ENCODE results near the gene NR3C2. TPM values are rescaled to one million over a fixed set of nuclear protein-coding genes. Genes with fewer than 3 reads are reported as not detected.

Gene NR3C2
- polyA plus RNA-seq, 1 of the 3 experiments (the other 2 are of a cell fraction) = 0.02 TPM

DNA sequence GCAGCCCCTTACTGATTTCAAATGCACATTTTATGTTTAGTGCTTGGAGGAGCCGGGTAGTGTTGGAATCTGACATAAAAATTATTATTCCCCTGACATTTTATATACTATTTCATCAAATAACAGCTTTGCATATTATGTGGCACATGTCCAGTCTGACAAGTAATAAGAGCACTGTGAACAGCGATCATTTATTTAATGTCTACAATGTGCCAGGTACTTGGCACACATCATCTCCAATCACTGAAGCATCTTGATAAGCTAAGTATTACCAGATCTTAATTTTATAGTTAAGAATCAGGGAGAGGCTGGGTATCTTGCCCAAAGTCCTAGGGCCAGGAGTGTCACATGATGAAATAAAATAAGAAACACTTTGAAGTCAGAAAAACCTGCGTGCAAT, 197.2 kb downstream of the NR3C2 start:
- H3K4me3 ChIP-seq (ENCODE audit: low read depth in 2 of 2, low read length in 1 of 2) = no peak overlapping the region
- no peak overlapping the region for H2AFZ ChIP-seq (ENCODE audit: low read depth)
- no peak overlapping the region for H3K4me2 ChIP-seq
- WGBS (ENCODE audit: low lambda C conversion rate) = 41% methylated on average over 3 of the region's 3 CpGs
- ChIA-PET POLR2A (interaction anchor here (0.9 kb wide), 1 partner anchor 15 kb away, joined by 3 read pairs; no protein-coding TSS in a partner anchor), CTCF (interaction anchor here (1.4 to 1.7 kb wide), 2 partner anchors 9 to 11 kb away, joined by 3 to 4 read pairs; no protein-coding TSS in a partner anchor)
- H3K4me1 ChIP-seq (ENCODE audit: control insufficient read depth in 1 of 2, insufficient read depth in 2 of 2, low read depth in 1 of 2, low read length in 1 of 2) = no peaks in the 10 kb centered on the region; a peak in 1 of 4 replicates
- no peaks in the 10 kb centered on the region for H3K79me2 ChIP-seq (ENCODE audit: insufficient read depth)
- no peak overlapping the region for H3K27ac ChIP-seq (ENCODE audit: low read depth in 2 of 2, low read length in 1 of 2)
- no peaks in the 10 kb centered on the region for H3K9me2 ChIP-seq
- no peak for DNase-seq
- no peaks in the 10 kb centered on the region for H4K20me1 ChIP-seq (ENCODE audit: insufficient read depth)
- no peaks in the 10 kb centered on the region for H3K9me3 ChIP-seq
- H3K27me3 ChIP-seq (ENCODE audit: insufficient read depth) = no peaks in the 10 kb centered on the region
- H3K36me3 ChIP-seq (replicated peaks in 1 of 2; ENCODE audit: control insufficient read depth in 1 of 2, insufficient read depth in 2 of 2, low read length in 1 of 2) = no peaks in the 10 kb centered on the region
- TF ChIP-seq GATA2 (CRISPR knock-in tag; IDR thresholded peaks at IDR 0.05) (no peak), EZH2phosphoT487 (IDR thresholded peaks at IDR 0.05; ENCODE audit: borderline replicate concordance, low read depth) (no peak), RAD21 (IDR thresholded peaks at IDR 0.05; ENCODE audit: low read length) (no peak), CHD2 (IDR thresholded peaks at IDR 0.05; ENCODE audit: low read length, partially characterized antibody) (no peak), SMC3 (IDR thresholded peaks at IDR 0.05; ENCODE audit: low read depth, low read length) (no peak), MEF2A (IDR thresholded peaks at IDR 0.05; ENCODE audit: borderline replicate concordance, low read depth) (no peak), FOSL2 (IDR thresholded peaks at IDR 0.05; ENCODE audit: borderline replicate concordance, low read depth) (no peak), RFX5 (IDR thresholded peaks at IDR 0.05; ENCODE audit: low read length) (no peak), YY1 (IDR thresholded peaks at IDR 0.05; ENCODE audit: low read depth) (no peak), TAF1 (IDR thresholded peaks at IDR 0.05; ENCODE audit: borderline replicate concordance, low read depth, low read length) (no peak), NFIC (IDR thresholded peaks at IDR 0.05; ENCODE audit: borderline replicate concordance) (no peak)
- TF ChIP-seq, protein P1, sequence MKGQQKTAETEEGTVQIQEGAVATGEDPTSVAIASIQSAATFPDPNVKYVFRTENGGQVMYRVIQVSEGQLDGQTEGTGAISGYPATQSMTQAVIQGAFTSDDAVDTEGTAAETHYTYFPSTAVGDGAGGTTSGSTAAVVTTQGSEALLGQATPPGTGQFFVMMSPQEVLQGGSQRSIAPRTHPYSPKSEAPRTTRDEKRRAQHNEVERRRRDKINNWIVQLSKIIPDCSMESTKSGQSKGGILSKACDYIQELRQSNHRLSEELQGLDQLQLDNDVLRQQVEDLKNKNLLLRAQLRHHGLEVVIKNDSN (IDR thresholded peaks at IDR 0.05; ENCODE audit: borderline replicate concordance, low read depth) = no peak
- TF ChIP-seq, protein P2, sequence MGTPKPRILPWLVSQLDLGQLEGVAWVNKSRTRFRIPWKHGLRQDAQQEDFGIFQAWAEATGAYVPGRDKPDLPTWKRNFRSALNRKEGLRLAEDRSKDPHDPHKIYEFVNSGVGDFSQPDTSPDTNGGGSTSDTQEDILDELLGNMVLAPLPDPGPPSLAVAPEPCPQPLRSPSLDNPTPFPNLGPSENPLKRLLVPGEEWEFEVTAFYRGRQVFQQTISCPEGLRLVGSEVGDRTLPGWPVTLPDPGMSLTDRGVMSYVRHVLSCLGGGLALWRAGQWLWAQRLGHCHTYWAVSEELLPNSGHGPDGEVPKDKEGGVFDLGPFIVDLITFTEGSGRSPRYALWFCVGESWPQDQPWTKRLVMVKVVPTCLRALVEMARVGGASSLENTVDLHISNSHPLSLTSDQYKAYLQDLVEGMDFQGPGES (IDR thresholded peaks at IDR 0.05; ENCODE audit: low read depth, low read length) = no peak
- TF ChIP-seq, protein P3, sequence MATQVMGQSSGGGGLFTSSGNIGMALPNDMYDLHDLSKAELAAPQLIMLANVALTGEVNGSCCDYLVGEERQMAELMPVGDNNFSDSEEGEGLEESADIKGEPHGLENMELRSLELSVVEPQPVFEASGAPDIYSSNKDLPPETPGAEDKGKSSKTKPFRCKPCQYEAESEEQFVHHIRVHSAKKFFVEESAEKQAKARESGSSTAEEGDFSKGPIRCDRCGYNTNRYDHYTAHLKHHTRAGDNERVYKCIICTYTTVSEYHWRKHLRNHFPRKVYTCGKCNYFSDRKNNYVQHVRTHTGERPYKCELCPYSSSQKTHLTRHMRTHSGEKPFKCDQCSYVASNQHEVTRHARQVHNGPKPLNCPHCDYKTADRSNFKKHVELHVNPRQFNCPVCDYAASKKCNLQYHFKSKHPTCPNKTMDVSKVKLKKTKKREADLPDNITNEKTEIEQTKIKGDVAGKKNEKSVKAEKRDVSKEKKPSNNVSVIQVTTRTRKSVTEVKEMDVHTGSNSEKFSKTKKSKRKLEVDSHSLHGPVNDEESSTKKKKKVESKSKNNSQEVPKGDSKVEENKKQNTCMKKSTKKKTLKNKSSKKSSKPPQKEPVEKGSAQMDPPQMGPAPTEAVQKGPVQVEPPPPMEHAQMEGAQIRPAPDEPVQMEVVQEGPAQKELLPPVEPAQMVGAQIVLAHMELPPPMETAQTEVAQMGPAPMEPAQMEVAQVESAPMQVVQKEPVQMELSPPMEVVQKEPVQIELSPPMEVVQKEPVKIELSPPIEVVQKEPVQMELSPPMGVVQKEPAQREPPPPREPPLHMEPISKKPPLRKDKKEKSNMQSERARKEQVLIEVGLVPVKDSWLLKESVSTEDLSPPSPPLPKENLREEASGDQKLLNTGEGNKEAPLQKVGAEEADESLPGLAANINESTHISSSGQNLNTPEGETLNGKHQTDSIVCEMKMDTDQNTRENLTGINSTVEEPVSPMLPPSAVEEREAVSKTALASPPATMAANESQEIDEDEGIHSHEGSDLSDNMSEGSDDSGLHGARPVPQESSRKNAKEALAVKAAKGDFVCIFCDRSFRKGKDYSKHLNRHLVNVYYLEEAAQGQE (IDR thresholded peaks at IDR 0.05; ENCODE audit: low read depth, low read length) = no peak
- TF ChIP-seq, protein P4, sequence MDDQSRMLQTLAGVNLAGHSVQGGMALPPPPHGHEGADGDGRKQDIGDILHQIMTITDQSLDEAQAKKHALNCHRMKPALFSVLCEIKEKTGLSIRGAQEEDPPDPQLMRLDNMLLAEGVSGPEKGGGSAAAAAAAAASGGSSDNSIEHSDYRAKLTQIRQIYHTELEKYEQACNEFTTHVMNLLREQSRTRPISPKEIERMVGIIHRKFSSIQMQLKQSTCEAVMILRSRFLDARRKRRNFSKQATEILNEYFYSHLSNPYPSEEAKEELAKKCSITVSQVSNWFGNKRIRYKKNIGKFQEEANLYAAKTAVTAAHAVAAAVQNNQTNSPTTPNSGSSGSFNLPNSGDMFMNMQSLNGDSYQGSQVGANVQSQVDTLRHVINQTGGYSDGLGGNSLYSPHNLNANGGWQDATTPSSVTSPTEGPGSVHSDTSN (IDR thresholded peaks at IDR 0.05) = no peak
- TF ChIP-seq, protein P5, sequence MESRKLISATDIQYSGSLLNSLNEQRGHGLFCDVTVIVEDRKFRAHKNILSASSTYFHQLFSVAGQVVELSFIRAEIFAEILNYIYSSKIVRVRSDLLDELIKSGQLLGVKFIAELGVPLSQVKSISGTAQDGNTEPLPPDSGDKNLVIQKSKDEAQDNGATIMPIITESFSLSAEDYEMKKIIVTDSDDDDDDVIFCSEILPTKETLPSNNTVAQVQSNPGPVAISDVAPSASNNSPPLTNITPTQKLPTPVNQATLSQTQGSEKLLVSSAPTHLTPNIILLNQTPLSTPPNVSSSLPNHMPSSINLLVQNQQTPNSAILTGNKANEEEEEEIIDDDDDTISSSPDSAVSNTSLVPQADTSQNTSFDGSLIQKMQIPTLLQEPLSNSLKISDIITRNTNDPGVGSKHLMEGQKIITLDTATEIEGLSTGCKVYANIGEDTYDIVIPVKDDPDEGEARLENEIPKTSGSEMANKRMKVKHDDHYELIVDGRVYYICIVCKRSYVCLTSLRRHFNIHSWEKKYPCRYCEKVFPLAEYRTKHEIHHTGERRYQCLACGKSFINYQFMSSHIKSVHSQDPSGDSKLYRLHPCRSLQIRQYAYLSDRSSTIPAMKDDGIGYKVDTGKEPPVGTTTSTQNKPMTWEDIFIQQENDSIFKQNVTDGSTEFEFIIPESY (IDR thresholded peaks at IDR 0.05; ENCODE audit: borderline replicate concordance, low read depth) = no peak
- no peaks in the 10 kb centered on the region for H3F3A ChIP-seq (replicated peaks; ENCODE audit: insufficient read depth)
- H3K9ac ChIP-seq = no peak overlapping the region

Data from SK-N-SH (cell line).